PC-9 (cell line): ENCODE data around the gene ACTN2. TPM values are rescaled to one million over a fixed set of nuclear protein-coding genes. Genes with fewer than 3 reads are reported as not detected.

Source experiments
- BruUV-seq: library from RNA; stranded (reverse); fragments of 400-500 nt; replicated peaks from 2 replicates; lab custom pipeline; 2021; lab: Mats Ljungman, UMichigan
- CTCF ChIA-PET: fragments of 300-600 bp; sonication (Branson Sonifier 250); formaldehyde crosslinking; loops from one replicate; lab custom pipeline; 2022; ENCODE audit warnings: antibody characterized with exemption; lab: Charles Lee
- POLR2A ChIA-PET: fragments of 300-600 bp; sonication (Branson Sonifier 250); formaldehyde crosslinking; loops from one replicate; lab custom pipeline; 2022; ENCODE audit warnings: antibody characterized with exemption; ENCODE audit not compliant: unreplicated experiment; lab: Charles Lee
- DNase-seq, 2 experiments: peaks; one replicate each; pipeline versions ENCODE4 v3.0.0 to v3.0.0-alpha.2; 2015 to 2022; ENCODE audit warnings: mixed read lengths in 1 of 2
- H2AFZ ChIP-seq: fragments of 200-600 bp; sonication (generic); 2 replicates; pipeline ENCODE4 v1.8.1; 2017; ENCODE audit warnings: antibody characterized with exemption
- H3F3A ChIP-seq: fragments of 200-600 bp; sonication (generic); 2 replicates; pipeline ENCODE4 v1.8.1; 2017; ENCODE audit warnings: antibody characterized with exemption, mild to moderate bottlenecking, low read depth; ENCODE audit not compliant: insufficient read depth
- H3K27ac ChIP-seq: fragments of 200-600 bp; sonication (generic); 2 replicates; pipeline ENCODE4 v1.6.1; 2016; ENCODE audit warnings: mixed run types
- H3K27me3 ChIP-seq: fragments of 200-600 bp; sonication (generic); 2 replicates; pipeline ENCODE4 v1.6.1; 2016; ENCODE audit warnings: low read depth, mixed run types; ENCODE audit not compliant: insufficient read depth
- H3K36me3 ChIP-seq: fragments of 200-600 bp; sonication (generic); 2 replicates; pipeline ENCODE4 v1.6.1; 2016; ENCODE audit warnings: low read depth, mixed run types
- H3K4me1 ChIP-seq: fragments of 200-600 bp; sonication (generic); replicated peaks from 2 replicates; pipeline ENCODE4 v1.6.1; 2016; ENCODE audit warnings: mixed run types; ENCODE audit not compliant: insufficient read depth
- H3K4me2 ChIP-seq: fragments of 200-600 bp; sonication (generic); 2 replicates; pipeline ENCODE4 v1.6.1; 2017; ENCODE audit warnings: mixed run types
- H3K4me3 ChIP-seq: fragments of 200-600 bp; sonication (generic); 2 replicates; pipeline ENCODE4 v1.6.1; 2016; ENCODE audit warnings: mixed run types
- H3K79me2 ChIP-seq: fragments of 200-600 bp; sonication (generic); 2 replicates; pipeline ENCODE4 v1.6.1; 2017; ENCODE audit warnings: low read depth, mixed run types
- H3K9me2 ChIP-seq: fragments of 200-600 bp; sonication (generic); 2 replicates; pipeline ENCODE4 v1.8.1; 2017; ENCODE audit warnings: mild to moderate bottlenecking; ENCODE audit not compliant: insufficient read depth
- H3K9me3 ChIP-seq: fragments of 200-600 bp; sonication (generic); 2 replicates; pipeline ENCODE4 v1.8.1; 2016; ENCODE audit warnings: low read depth; ENCODE audit not compliant: insufficient read depth
- H4K20me1 ChIP-seq: fragments of 200-600 bp; sonication (generic); 2 replicates; pipeline ENCODE4 v1.8.1; 2017; ENCODE audit not compliant: insufficient read depth
- EZH2 ChIP-seq: fragments of 200-600 bp; sonication (generic); IDR thresholded peaks from 2 replicates; pipeline ENCODE4 v1.8.0; 2017; ENCODE audit warnings: antibody characterized with exemption, low read depth
- intact Hi-C: fragments of 100-400 bp; cut with micrococcal nuclease; formaldehyde crosslinking; loops from one replicate; pipeline ENCODE4 v1.10.0; 2022; ENCODE audit not compliant: unreplicated experiment
- total RNA-seq: library from RNA; stranded (reverse); gene quantifications from 2 replicates; pipeline ENCODE4 v1.2.3, GENCODE V29; 2021
- TF ChIP-seq, protein P1 (sequence below): fragments of 200-600 bp; sonication (generic); conservative IDR thresholded peaks from 2 replicates; pipeline ENCODE4 v1.6.1; 2017; ENCODE audit warnings: mixed run types, antibody characterized with exemption, mild to moderate bottlenecking, moderate library complexity

The ACTN2 gene
- total RNA-seq, 1 experiment from 2014 or later, result not detected

DNA sequence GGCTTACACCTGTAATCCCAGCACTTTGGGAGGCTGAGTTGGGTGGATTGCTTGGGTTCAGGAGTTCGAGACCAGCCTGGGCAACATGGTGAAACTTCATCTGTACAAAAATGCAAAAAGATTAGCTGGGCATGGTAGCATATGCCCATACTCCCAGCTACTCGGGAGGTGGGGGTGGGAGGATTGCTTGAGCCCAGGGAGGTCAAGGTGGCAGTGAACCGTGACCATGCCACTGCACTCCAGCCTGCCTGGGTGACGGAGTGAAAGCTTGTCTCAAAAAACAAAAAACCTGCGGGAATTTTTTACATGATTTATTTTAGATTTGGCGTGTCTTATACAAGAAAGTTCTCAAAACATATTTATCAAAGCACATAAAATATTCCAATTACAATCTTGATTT is 81.0 kb downstream of the ACTN2 start:
- no peaks in the 10 kb centered on the region for H3K36me3 ChIP-seq
- H3K27me3 ChIP-seq, result peaks cover 90% of the 10 kb centered on the region
- H3K4me2 ChIP-seq, result no peak overlapping the region
- H3K4me1 ChIP-seq, result no peaks in the 10 kb centered on the region
- POLR2A ChIA-PET, result no interaction called here
- no peak overlapping the region for H3K27ac ChIP-seq
- H3K79me2 ChIP-seq, result no peaks in the 10 kb centered on the region
- CTCF ChIA-PET, result no interaction called here
- intact Hi-C loops, result no loop called here
- BruUV-seq, result no TSS peak
- H4K20me1 ChIP-seq, result no peaks in the 10 kb centered on the region
- DNase-seq, result no peak
- H3K4me3 ChIP-seq, result no peak overlapping the region
- no peak for TF ChIP-seq EZH2
- TF ChIP-seq, protein P1, sequence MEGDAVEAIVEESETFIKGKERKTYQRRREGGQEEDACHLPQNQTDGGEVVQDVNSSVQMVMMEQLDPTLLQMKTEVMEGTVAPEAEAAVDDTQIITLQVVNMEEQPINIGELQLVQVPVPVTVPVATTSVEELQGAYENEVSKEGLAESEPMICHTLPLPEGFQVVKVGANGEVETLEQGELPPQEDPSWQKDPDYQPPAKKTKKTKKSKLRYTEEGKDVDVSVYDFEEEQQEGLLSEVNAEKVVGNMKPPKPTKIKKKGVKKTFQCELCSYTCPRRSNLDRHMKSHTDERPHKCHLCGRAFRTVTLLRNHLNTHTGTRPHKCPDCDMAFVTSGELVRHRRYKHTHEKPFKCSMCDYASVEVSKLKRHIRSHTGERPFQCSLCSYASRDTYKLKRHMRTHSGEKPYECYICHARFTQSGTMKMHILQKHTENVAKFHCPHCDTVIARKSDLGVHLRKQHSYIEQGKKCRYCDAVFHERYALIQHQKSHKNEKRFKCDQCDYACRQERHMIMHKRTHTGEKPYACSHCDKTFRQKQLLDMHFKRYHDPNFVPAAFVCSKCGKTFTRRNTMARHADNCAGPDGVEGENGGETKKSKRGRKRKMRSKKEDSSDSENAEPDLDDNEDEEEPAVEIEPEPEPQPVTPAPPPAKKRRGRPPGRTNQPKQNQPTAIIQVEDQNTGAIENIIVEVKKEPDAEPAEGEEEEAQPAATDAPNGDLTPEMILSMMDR, result no peak
- H3K9me3 ChIP-seq, result no peaks in the 10 kb centered on the region
- H2AFZ ChIP-seq, result no peak overlapping the region
- no peaks in the 10 kb centered on the region for H3K9me2 ChIP-seq
- H3F3A ChIP-seq, result no peaks in the 10 kb centered on the region

DNA sequence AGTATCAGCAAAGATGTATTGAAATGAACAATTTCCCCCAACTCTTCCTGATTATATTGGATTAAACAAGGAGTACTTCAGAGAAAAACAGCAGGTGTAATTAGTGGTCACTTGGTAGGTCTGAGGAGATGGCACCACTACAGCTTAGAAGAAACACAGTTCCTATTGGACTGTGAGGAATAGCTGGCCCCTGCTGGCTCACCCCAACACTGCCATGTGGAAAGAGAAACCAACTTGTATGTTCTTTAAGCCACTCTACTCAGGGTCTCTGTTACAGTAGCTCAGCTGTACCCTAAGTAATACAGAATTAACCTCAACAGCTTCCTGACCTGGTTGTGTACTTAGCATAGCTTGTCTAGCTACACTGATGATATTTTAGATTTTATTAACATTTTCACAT is 82.3 kb downstream of the ACTN2 start:
- Histone ChIP-seq H3F3A (no peaks in the 10 kb centered on the region), H4K20me1 (no peaks in the 10 kb centered on the region)
- CTCF ChIA-PET, result no interaction called here

DNA sequence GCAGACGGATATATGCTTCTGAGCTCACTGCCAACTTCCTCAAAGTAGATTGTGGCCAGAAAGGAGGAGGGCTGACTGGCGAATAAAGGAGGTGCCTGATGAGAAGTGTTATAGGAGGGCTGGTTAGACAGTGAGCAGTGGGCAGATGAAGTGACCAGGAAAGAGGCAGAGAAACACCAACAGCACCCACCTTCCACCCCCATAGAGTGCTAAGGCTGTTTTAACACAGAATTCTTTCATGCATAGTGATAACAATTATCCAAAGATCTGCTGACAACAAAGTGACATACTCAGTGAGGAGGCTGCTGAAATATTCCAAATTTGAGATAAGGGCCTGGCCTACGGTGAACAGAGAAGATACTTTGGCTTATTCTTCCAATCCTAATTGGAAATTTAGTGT is 87.6 kb downstream of the ACTN2 start:
- H3K27me3 ChIP-seq, result peaks cover 56% of the 10 kb centered on the region

More for the DNA sequence above, 82.3 kb downstream of the ACTN2 start:
- POLR2A ChIA-PET, result no interaction called here
- H3K27me3 ChIP-seq, result peaks cover 90% of the 10 kb centered on the region
- intact Hi-C loops, result no loop called here
- BruUV-seq, result no TSS peak
- H3K4me1 ChIP-seq, result no peaks in the 10 kb centered on the region
- no peaks in the 10 kb centered on the region for H3K36me3 ChIP-seq
- no peak overlapping the region for H2AFZ ChIP-seq
- TF ChIP-seq, protein P1, result no peak
- no peak for TF ChIP-seq EZH2
- no peak overlapping the region for H3K4me2 ChIP-seq
- H3K9me3 ChIP-seq, result no peaks in the 10 kb centered on the region
- no peaks in the 10 kb centered on the region for H3K9me2 ChIP-seq
- no peak for DNase-seq
- no peaks in the 10 kb centered on the region for H3K79me2 ChIP-seq
- no peak overlapping the region for H3K4me3 ChIP-seq
- no peak overlapping the region for H3K27ac ChIP-seq

More for the DNA sequence above, 87.6 kb downstream of the ACTN2 start:
- H3K9me2 ChIP-seq, result no peaks in the 10 kb centered on the region
- DNase-seq, result no peak
- H3F3A ChIP-seq, result no peaks in the 10 kb centered on the region
- no peaks in the 10 kb centered on the region for H3K79me2 ChIP-seq
- no peak for TF ChIP-seq EZH2
- TF ChIP-seq, protein P1, result no peak
- H3K4me1 ChIP-seq, result no peaks in the 10 kb centered on the region
- H3K4me3 ChIP-seq, result no peak overlapping the region
- ChIA-PET CTCF (no interaction called here), POLR2A (no interaction called here)
- no peak overlapping the region for H3K4me2 ChIP-seq
- H3K36me3 ChIP-seq, result no peaks in the 10 kb centered on the region
- H4K20me1 ChIP-seq, result no peaks in the 10 kb centered on the region
- no peak overlapping the region for H3K27ac ChIP-seq
- intact Hi-C loops, result no loop called here
- no peaks in the 10 kb centered on the region for H3K9me3 ChIP-seq
- no TSS peak for BruUV-seq
- H2AFZ ChIP-seq, result no peak overlapping the region
